GM19239 (cell line): ENCODE results near the gene BCAM.
A peak's percentile ranks its signal among the peaks of the same experiment; 100 is the strongest.
"Not testable (repeated sequence)": the region's sequence is repeated elsewhere in the genome, so short reads cannot be mapped to it uniquely, and the experiment has no call there.

Source experiments
- DNase-seq: peaks from one replicate; pipeline ENCODE4 v3.0.0; 2011; ENCODE audit warnings: low spot score; ENCODE audit not compliant: insufficient read length
- FAIRE-seq: peaks from 2 replicates; lab custom pipeline; 2011; peaks lifted over from hg19 to GRCh38; lab: Jason Lieb, UNC

BCAM gene, protein sequence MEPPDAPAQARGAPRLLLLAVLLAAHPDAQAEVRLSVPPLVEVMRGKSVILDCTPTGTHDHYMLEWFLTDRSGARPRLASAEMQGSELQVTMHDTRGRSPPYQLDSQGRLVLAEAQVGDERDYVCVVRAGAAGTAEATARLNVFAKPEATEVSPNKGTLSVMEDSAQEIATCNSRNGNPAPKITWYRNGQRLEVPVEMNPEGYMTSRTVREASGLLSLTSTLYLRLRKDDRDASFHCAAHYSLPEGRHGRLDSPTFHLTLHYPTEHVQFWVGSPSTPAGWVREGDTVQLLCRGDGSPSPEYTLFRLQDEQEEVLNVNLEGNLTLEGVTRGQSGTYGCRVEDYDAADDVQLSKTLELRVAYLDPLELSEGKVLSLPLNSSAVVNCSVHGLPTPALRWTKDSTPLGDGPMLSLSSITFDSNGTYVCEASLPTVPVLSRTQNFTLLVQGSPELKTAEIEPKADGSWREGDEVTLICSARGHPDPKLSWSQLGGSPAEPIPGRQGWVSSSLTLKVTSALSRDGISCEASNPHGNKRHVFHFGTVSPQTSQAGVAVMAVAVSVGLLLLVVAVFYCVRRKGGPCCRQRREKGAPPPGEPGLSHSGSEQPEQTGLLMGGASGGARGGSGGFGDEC

GRCh38 chr19:44808463-44809371, at the start of gene BCAM:
TSS of gene BCAM (plus strand) at chr19:44809103. CDS start at chr19:44809125, 22 bp downstream.
- no peak for FAIRE-seq
- DNase-seq, result no peak

DNA sequence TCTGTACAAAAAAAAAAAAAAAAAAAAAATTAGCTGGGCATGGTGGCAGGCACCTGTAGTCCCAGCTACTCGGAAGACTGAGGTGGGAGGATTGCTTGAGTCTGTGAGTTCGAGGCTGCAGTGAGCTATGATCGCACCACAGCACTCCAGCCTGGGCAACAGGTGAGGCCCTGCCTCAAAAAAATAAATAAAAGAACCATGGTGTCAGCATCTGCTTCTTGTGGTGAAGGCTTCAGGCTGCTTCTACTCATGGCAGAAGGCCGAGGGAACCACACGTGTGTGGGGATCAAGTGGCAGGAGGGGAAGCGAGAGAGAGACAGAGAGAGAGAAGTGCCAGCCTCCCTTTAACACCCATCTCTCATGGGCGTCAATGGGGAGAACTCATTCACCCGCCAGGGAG, 46.9 kb upstream of the BCAM start:
- FAIRE-seq (no peak), DNase-seq (no peak)

DNA sequence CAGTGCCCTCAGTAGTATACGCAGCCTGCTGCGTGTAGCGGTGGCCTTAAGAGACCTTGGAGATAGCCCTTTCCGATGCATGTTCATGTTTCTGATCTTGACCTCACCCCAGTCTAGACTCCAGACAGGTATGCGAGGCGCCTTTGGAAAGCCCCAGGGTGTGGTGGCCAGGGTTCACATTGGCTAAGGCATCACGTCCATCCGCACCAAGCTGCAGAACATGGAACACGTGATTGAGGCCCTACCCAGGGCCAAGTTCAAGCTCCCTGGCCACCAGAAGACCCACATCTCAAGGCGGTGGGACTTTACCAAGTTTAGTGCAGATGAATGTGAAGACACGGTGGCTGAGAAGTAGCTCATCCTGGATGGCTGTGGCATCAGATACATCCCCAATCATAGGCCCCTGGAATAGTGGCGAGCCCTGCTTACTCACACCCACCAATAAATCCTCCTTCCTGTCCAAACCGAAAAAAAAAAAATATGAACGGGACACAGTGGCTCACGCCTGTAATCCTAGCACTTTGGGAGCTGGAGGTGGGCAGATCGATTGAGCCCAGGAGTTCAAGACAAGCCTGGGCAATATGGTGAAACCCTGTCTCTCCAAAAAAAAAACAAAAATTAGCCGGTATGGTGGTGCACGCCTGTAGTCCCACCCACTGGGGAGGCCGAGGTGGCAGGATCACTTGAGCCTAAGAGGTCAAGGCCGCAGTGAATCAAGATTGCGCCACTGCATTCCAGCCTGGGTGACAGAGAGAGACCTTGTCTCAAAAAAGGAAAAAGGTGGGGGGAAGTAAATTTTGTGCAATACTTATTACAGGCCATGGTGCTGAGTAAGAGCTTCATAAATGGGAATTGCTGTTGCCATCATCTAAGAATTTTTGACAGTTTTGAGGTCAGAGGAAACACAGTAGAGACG, 43.6 kb upstream of the BCAM start:
- FAIRE-seq, result no peak
- no peak for DNase-seq

- DNase-seq (no peak), FAIRE-seq (no peak)
These were observed 43.0 kb upstream of the BCAM start for GRCh38 chr19:44765949-44766335.

DNA sequence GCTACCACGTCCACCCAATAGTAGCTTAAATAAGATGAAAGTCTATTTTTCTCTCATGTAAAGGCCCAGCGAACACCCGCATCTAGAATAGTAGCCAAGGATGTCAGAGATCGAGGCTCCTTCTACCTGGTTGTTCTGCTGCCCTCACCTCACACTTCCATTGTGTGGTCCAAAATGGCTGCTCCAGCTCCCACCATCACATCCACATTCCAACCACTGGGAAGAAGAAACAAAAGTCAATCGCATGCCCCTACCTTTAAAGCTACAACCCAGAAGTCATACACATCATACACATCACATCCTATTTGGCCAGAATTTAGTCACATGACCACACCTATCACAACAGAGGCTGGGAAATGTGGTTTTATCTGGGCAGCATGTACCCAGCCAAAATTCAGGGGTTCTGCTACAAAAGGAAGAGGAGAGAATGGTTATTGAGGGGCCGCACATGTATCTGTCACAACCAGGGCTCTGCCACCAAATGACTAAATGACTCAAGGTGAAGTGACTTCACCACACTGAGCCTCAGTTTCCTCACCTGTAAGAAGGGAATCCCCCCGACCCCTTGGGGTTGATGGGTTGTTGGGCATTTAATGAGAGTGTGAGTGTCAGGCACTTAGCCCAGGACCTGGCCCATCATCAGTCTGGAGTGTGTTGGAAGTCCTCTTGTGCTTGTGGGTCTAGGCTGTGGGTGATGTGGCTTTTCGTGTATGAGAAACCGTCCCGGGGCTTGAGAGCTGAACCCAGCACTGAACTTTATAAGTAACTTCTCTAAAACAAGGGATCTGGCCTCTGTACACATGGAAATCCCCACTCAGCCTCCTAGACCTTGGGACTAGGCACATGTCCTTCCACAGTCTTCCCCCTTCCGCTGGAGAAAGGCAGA, 41.4 kb upstream of the BCAM start:
- FAIRE-seq (no peak), DNase-seq (no peak)

DNA sequence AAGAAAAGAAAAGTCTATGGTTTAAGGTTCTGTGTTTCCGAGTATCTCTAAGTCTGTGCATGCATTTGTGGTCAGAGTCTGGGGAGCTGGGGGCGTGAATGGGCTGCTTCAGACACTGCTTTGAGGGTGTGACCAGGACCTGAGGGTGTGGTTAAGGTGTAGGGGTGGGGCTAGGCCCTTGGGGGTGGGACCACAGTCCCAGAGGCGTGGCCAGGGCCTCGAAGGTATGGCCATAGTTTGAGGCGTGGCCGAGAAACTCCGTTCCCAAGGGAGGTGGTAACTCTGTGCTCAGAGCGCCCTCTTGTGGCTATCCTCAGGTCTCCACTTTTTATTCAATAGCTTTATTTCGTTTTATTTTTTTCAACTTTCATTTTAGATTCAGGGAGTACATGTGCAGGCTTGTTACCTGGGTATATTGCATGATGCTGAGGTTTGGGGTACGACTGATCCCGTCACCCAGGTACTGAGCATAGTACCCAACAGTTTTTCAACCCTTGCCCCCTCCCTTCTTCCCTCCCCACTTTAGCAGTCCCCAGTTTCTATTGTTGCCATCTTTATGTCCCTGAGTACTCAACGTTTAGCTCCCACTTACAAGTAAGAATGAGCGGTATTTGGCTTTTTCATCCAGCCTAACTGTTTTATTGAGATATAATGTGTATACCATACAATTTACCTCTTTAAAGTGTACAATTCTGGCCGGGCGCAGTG, 38.2 kb upstream of the BCAM start:
- peak; percentile 97 for FAIRE-seq

DNA sequence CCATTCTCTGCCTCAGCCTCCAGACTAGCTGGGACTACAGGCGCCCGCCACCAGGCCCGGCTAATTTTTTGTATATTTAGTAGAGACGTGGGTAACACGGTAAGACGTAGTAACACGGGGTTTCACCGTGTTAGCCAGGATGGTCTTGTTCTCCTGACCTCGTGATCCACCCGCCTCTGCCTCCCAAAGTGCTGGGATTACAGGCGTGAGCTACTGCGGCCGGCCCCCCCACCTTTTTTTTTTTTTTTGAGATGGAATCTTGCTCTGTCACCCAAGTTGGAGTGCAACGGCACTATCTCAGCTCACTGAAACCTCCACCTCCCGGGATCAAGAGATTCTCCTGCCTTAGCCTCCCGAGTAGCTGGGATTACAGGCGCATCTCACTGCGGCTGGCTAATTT, 36.8 kb upstream of the BCAM start:
- not testable (repeated sequence) for FAIRE-seq, DNase-seq

More for the DNA sequence above, 38.2 kb upstream of the BCAM start:
- DNase-seq, result peak; percentile 97

- no peak for FAIRE-seq
These were observed 35.9 kb upstream of the BCAM start for GRCh38 chr19:44772959-44773358.

DNA sequence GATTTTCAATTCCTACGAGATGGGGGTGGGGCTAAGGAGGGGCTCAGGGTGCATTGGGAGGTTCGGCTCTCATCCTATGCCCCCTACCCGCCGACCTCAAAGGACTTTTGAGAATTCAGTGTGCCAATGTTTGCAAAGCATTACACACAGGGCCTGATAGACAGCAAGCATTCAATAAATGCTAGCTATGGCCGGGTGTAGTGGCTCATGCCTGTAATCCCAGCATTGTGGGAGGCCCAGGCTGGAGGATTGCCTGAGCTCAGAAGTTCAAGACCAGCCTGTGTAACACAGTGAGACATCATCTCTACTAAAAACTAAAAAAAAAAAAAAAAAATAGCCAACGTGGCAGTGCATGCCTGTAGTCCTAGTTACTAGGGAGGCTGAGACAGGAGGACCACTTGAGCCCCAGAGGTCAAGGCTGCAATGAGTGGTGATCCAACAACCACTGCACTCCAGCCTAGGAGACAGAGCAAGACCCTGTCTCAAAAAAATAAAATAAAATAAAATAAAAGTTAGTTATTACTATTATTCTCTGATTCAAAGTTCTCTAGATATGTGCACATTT, 33.1 kb upstream of the BCAM start:
- FAIRE-seq (no peak), DNase-seq (no peak)

More at GRCh38 chr19:44772959-44773358, 35.9 kb upstream of the BCAM start:
- DNase-seq, result no peak

DNA sequence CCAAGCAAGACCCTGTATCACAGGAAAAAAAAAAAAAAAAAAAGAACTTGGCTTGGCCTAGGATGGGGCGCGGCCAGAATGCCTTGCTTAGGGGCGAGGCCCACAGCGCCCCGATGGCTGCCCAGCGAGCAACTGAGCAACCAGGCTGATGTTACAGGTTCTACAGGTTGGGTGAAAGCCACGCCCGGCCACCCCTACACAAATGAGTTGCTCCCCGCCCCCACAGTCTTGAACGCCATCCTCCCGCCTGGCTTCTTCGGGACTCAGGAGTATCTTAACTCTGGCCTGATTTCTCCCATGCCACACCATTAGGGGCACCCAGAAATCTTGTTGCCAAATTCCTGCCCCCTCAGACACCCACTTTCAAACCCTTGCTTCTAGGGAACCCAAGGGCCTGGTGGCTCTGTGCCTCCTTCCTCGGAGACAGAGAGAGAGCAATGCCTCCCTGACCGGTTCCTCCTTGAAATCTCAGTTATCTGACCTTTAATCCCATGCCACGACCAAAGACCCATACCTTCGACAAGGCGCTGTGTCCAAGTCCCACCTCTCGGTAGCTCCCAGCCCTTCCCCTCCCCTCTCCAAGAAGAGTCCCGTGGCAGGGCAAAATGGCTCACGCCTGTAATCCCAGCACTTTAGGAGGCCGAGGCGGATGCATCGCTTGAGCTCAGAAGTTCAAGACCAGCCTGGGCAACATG, 32.4 kb upstream of the BCAM start:
- DNase-seq, result no peak
- FAIRE-seq, result no peak

- no peak for FAIRE-seq
- DNase-seq, result no peak
These were observed 31.1 kb upstream of the BCAM start, which contains the start of gene CBLC for GRCh38 chr19:44777715-44778347. TSS of gene CBLC (plus strand) at chr19:44777890. CDS start at chr19:44777932, 42 bp downstream.

GRCh38 chr19:44779150-44779549, 29.8 kb upstream of the BCAM start:
- DNase-seq (no peak), FAIRE-seq (no peak)

DNA sequence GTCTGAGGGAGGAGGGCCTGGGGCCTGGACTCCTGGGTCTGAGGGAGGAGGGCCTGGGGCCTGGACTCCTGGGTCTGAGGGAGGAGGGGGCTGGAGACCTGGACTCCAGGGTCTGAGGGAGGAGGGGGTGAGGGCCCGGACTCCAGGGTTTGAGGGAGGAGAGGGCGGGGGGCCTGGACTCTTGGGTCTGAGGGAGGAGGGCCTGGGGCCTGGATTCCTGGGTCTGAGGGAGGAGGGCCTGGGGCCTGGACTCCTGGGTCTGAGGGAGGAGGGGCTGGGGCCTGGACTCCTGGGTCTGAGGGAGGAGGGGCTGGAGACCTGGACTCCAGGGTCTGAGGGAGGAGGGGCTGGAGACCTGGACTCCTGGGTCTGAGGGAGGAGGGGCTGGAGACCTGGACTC, 27.2 kb upstream of the BCAM start:
- not testable (repeated sequence) for DNase-seq, FAIRE-seq

GRCh38 chr19:44782729-44783128, 26.2 kb upstream of the BCAM start:
- FAIRE-seq, result no peak
- DNase-seq, result no peak

GRCh38 chr19:44783545-44783944, 25.4 kb upstream of the BCAM start:
- DNase-seq (no peak), FAIRE-seq (no peak)

DNA sequence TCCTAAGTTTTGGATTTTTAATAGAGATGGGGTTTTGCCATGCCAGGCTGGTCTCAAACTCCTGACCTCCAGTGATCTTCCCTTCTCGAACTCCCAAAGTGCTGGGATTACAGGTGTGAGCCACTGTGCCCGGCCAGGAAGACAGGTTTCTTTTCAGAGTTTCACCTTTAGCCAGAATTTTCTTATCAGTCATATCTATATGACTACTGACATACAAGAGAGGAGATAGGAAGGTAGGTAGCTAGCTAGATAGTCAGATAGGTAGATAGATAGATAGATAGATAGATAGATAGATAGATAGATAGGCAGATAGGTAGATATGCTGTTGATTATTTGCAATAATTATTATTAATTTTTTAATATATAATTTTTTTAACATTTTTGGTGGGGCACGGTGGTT, 23.6 kb upstream of the BCAM start:
- no peak for FAIRE-seq
- no peak for DNase-seq

DNA sequence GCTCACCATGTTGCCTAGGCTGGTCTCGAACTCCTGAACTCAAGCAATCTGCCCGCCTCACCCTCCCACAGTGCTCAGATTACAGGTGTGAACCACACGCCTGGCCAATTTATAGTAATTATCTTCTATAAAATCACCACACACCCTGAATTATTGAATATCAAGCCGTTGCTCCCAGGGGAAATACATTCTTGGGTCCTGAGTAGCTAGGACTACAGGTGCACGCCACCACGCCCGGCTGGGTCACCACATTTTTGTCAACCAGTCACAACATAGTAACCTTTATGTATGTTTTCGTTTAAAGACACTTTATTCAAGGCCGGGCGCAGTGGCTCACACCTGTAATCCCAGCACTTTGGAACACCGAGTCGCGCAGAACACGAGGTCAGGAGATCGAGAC, 22.9 kb upstream of the BCAM start:
- FAIRE-seq (no peak), DNase-seq (no peak)
